ENCODE measurements around the gene ANKRD30A.

GRCh38 chr10:37109000-37109399, 16.4 kb upstream of the ANKRD30A start:
- TF ChIP-seq POLR2AphosphoS5 (IDR thresholded peaks at IDR 0.05) (no peak), CTCF (IDR thresholded peaks at IDR 0.05) (no peak)

Data from transverse colon (tissue), 4 donors.